K562 (cell line): Measurements from ENCODE around the gene JADE2. TPM values are rescaled to one million over a fixed set of nuclear protein-coding genes. Genes with fewer than 3 reads are reported as not detected.

Experiments
- CEBPZ ChIP-seq: fragments of 150-350 bp; IDR thresholded peaks from 2 replicates; pipeline ENCODE4 v1.6.1; 2014; ENCODE audit warnings: low read depth, mild to moderate bottlenecking, low read length, borderline replicate concordance
- CREB1 ChIP-seq, 2 experiments: sonication (generic) in 1 of 2; formaldehyde crosslinking in 1 of 2; IDR thresholded peaks; 2 replicates each; pipeline versions ENCODE4 v1.6.1 to v1.8.0; 2012 to 2022; ENCODE audit warnings: inconsistent platforms in 1 of 2, mild to moderate bottlenecking in 1 of 2, missing genetic modification reagents in 1 of 2, moderate library complexity in 1 of 2
- CTBP1 ChIP-seq: fragments of 450-650 bp; IDR thresholded peaks from 2 replicates; pipeline ENCODE4 v1.6.1; 2016; ENCODE audit warnings: borderline replicate concordance
- E2F5 ChIP-seq: sonication (generic); formaldehyde crosslinking; IDR thresholded peaks from 2 replicates; pipeline ENCODE4 v1.8.0; 2022; ENCODE audit warnings: mild to moderate bottlenecking, missing genetic modification reagents
- ELF2 ChIP-seq: fragments of 250-450 bp; sonication (Bioruptor Pico); IDR thresholded peaks from 2 replicates; pipeline ENCODE4 v1.5.0; 2021; ENCODE audit warnings: mild to moderate bottlenecking
- GMEB1 ChIP-seq: fragments of 250-450 bp; sonication (Bioruptor Pico); IDR thresholded peaks from 2 replicates; pipeline ENCODE4 v1.4.0; 2020; ENCODE audit warnings: mild to moderate bottlenecking
- NR1H2 ChIP-seq: sonication (generic); formaldehyde crosslinking; IDR thresholded peaks from 2 replicates; pipeline ENCODE4 v1.4.0; 2020; ENCODE audit warnings: mild to moderate bottlenecking, missing genetic modification reagents
- ZBED1 ChIP-seq: IDR thresholded peaks from 2 replicates; pipeline ENCODE4 v1.6.1; 2014
- ZKSCAN1 ChIP-seq: fragments of 150-350 bp; IDR thresholded peaks from 2 replicates; pipeline ENCODE4 v1.6.1; 2016; ENCODE audit warnings: low read depth, low read length
- ZNF324 ChIP-seq: fragments of 250-450 bp; sonication (Bioruptor Pico); IDR thresholded peaks from 2 replicates; pipeline ENCODE4 v1.4.0; 2020; ENCODE audit warnings: mild to moderate bottlenecking
- ZNF589 ChIP-seq: fragments of 200-800 bp; sonication (Bioruptor generic); IDR thresholded peaks from 2 replicates; pipeline ENCODE4 v1.6.1; 2016; ENCODE audit warnings: low read depth, missing genetic modification characterization, missing compliant biosample characterization
- ZNF740 ChIP-seq, 3 experiments: fragments of 200-800 bp in 1 of 3; sonication (Bioruptor generic) in 1 of 3; sonication (generic) in 1 of 3; formaldehyde crosslinking in 1 of 3; IDR thresholded peaks; 2 replicates each; pipeline versions ENCODE4 v1.6.1 to v1.8.0; 2016 to 2022; ENCODE audit warnings: mild to moderate bottlenecking in 2 of 3, missing compliant biosample characterization in 2 of 3, missing genetic modification characterization in 2 of 3, missing genetic modification reagents in 1 of 3
- polyA plus RNA-seq, 8 experiments: library from polyadenylated mRNA; depleted of rRNA in 4 of 8; stranded (reverse) in 5 of 8; unstranded in 3 of 8; fragments of >200 nt; fragmentation: Nextera tagmentation in 2 of 8; fragmentation: Illumina TruSeq in 1 of 8; extraction: Ambion mirVana in 2 of 8; extraction: Trizol in 1 of 8; gene quantifications; 2 replicates each; pipeline versions ENCODE4 v1.2.1 to v1.2.3, GENCODE V29; 2011 to 2014; ENCODE audit warnings: inconsistent platforms in 1 of 8, missing spikeins in 1 of 8
- total RNA-seq, 7 experiments: library from RNA; depleted of rRNA in 6 of 7; stranded (reverse); fragments of >200 nt in 6 of 7; fragmentation: Illumina TruSeq in 2 of 7; extraction: Trizol in 2 of 7; gene quantifications; 2 replicates each; pipeline versions ENCODE4 v1.2.1 to v1.2.3, GENCODE V29; 2011 to 2021; ENCODE audit warnings: low replicate concordance in 1 of 7

JADE2 gene
- total and polyA plus RNA-seq, 9 of the 15 experiments (the other 6 are each of a cell fraction or from before 2014, with no cell fraction given) = 0.50 to 23.3 (median 9.1) TPM

DNA sequence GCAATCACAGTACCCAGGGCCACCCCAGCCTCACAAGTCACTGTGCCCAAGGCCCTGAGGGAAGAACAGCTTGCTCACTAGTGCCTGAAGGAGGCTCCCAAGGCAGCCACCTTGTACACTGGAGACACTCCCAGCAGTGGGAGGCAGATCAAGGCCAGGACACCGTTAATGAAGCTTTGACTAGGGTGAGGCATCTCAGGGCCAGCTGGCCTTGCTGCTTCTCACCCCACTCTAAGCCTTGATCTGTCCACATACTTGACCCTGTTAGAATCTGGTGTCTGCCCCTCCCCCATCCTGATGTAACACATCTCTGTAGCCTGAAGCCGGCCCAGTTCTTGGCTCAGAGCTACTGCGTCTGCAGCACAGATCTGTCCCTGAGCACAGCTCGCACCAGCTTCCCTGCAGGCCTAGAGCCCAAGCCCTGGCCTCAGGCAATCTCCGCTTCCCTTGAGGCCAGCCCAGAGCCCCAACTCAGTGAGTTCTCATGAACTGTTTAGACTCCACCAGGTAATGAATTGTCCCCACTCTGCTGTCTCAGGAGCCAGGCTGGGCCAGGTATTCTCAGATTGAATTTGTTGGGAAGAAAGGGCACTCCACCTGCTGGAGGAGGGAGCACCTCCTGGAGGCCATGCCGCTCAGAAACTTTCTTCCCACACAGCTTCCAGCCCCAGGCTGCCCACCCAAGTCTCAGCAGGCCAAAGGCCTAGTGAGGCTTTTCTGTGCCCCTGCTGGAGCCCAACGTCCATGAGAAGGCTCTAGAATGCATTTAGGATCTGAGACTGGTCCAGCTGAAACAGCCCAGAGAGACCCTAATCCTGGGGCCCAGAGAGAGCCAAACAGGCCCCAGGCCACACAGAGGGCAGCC, 13.4 kb upstream of the JADE2 start (continued):
- TF ChIP-seq ELF2 (CRISPR knock-in tag) = no peak
- no peak for TF ChIP-seq NR1H2 (CRISPR knock-in tag)
- TF ChIP-seq ZBED1 = no peak
- no peak for TF ChIP-seq GMEB1 (CRISPR knock-in tag)
- TF ChIP-seq CREB1 (IDR thresholded peaks at IDR 0.05) = no peak
- TF ChIP-seq CREB1 (CRISPR knock-in tag; IDR thresholded peaks at IDR 0.05) = 0 out of 2 replicates have a peak, but pooled peaks have one; percentile 28
- no peak for TF ChIP-seq E2F5 (CRISPR knock-in tag)
- TF ChIP-seq ZNF589 (CRISPR knock-in tag) = peak; percentile 57; the same call in 1 of the 2 replicates
- no peak for TF ChIP-seq ZKSCAN1
- no peak for TF ChIP-seq ZNF324 (CRISPR knock-in tag)
- TF ChIP-seq CTBP1 = 0 out of 2 replicates have a peak, but pooled peaks have one; percentile 32
- no peak for TF ChIP-seq CEBPZ
- TF ChIP-seq ZNF740 (CRISPR knock-in tag; IDR thresholded peaks at IDR 0.05) = 0 out of 2 replicates have a peak, but pooled peaks have one; percentile 10
- TF ChIP-seq ZNF740 (tag; IDR thresholded peaks at IDR 0.05) = no peak
